ENCODE measurements around the gene TMEM94. TPM values are rescaled to one million over a fixed set of nuclear protein-coding genes. Genes with fewer than 3 reads are reported as not detected.

Gene TMEM94
- total and polyA plus RNA-seq, 3 experiments from 2014 or later, result 18.8 to 66.0 (median 63.3) TPM

DNA sequence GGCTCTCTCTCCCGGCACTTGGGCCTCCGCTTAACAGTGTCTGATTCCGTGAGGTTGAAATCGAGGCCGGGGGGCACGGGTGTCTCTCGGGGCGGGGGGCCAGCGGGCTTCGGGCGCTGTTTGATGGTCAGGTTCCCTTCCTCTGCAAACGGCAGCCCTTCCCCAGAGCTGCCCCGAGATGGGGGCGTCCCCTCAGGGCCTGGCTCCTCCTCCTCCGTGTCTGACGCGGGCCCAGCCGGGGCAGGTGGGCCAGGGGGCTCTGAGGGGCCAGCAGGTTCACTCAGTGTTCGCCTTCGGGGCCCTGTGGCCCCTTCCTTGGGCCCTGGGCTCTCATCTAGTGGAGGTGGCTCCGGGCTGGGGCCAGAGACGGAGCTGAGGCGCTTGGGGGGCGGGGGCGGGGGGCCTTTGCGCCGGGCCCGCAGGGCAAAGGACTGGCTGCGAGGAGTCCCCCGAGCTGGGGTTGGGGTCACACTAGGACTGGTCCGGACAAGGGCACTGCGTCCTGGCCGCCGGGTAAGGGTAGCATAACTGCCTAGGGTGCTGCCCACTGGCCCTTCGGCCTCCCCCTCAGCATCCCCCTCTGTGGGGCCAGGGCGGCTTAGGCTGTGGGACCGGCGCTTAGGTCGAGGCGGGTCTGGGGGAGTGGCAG lies 45.8 kb downstream of the TMEM94 start:
- Mint-ChIP-seq H3K36me3 (peaks cover 0 to 31% (median 1%) of the 10 kb centered on the region in 3 donors), H3K27ac (no peak overlapping the region), H3K27me3 (no peaks in the 10 kb centered on the region), H3K9me3 (no peaks in the 10 kb centered on the region), H3K4me1 (peaks cover 0 to 4% (median 0%) of the 10 kb centered on the region in 3 donors), H3K4me3 (no peak overlapping the region)
- DNase-seq, result peak in 1 of 5 donors; percentile 44
- CTCF ChIA-PET, result interaction anchor here (1.0 to 1.4 kb wide), 3 partner anchors 14 to 246 kb away, joined by 3 read pairs; partner anchors contain the start of gene TSEN54
- Histone ChIP-seq H3K36me3 (ENCODE audit: insufficient read depth, low read length) (no peaks in the 10 kb centered on the region), H3K27me3 (ENCODE audit: insufficient read depth, low read length, poor library complexity, severe bottlenecking) (no peaks in the 10 kb centered on the region), H3K27ac (ENCODE audit: low read depth, low read length) (no peak overlapping the region), H3K9me3 (ENCODE audit: low read length) (no peaks in the 10 kb centered on the region), H3K4me3 (ENCODE audit: low read length) (no peak overlapping the region), H3K4me1 (ENCODE audit: insufficient read depth, low read length) (peaks cover 6% of the 10 kb centered on the region)
- POLR2A ChIA-PET, result no interaction called here

GRCh38 chr17:75502721-75503329 lies 46.4 kb downstream of the TMEM94 start:
- Histone ChIP-seq H3K27me3 (ENCODE audit: insufficient read depth, low read length, poor library complexity, severe bottlenecking) (no peaks in the 10 kb centered on the region), H3K4me3 (ENCODE audit: low read length) (no peak overlapping the region), H3K27ac (ENCODE audit: low read depth, low read length) (no peak overlapping the region), H3K4me1 (ENCODE audit: insufficient read depth, low read length) (peaks cover 6% of the 10 kb centered on the region), H3K36me3 (ENCODE audit: insufficient read depth, low read length) (no peaks in the 10 kb centered on the region), H3K9me3 (ENCODE audit: low read length) (no peaks in the 10 kb centered on the region)
- POLR2A ChIA-PET, result no interaction called here
- no peaks in the 10 kb centered on the region for H3K9me3 Mint-ChIP-seq
- no peaks in the 10 kb centered on the region for H3K27me3 Mint-ChIP-seq
- H3K27ac Mint-ChIP-seq, result no peak overlapping the region
- peaks cover 0 to 25% (median 0%) of the 10 kb centered on the region in 3 donors for H3K36me3 Mint-ChIP-seq
- H3K4me3 Mint-ChIP-seq, result no peak overlapping the region
- peaks cover 0 to 4% (median 0%) of the 10 kb centered on the region in 3 donors for H3K4me1 Mint-ChIP-seq
- CTCF ChIA-PET, result interaction anchor here (1.0 to 2.6 kb wide), 5 partner anchors 13 to 245 kb away, joined by 3 to 8 read pairs (median 3); partner anchors contain the start of gene TSEN54
- peak in 1 of 5 donors; percentile 39 for DNase-seq

- no peak overlapping the region for H3K27ac ChIP-seq (ENCODE audit: low read depth, low read length)
- H3K27me3 ChIP-seq (ENCODE audit: insufficient read depth, low read length, poor library complexity, severe bottlenecking), result no peaks in the 10 kb centered on the region
- no peak overlapping the region for H3K27ac Mint-ChIP-seq
- H3K36me3 Mint-ChIP-seq, result peaks cover 0 to 19% (median 0%) of the 10 kb centered on the region in 3 donors
- H3K27me3 Mint-ChIP-seq, result no peaks in the 10 kb centered on the region
- no peak overlapping the region for H3K4me3 ChIP-seq (ENCODE audit: low read length)
- POLR2A ChIA-PET, result no interaction called here
- peaks cover 0 to 4% (median 0%) of the 10 kb centered on the region in 3 donors for H3K4me1 Mint-ChIP-seq
- H3K4me3 Mint-ChIP-seq, result no peak overlapping the region
- no peaks in the 10 kb centered on the region for H3K36me3 ChIP-seq (ENCODE audit: insufficient read depth, low read length)
- DNase-seq, result peak in 1 of 5 donors; percentile 43
- H3K9me3 Mint-ChIP-seq, result no peaks in the 10 kb centered on the region
- peaks cover 6% of the 10 kb centered on the region for H3K4me1 ChIP-seq (ENCODE audit: insufficient read depth, low read length)
- no peaks in the 10 kb centered on the region for H3K9me3 ChIP-seq (ENCODE audit: low read length)
- CTCF ChIA-PET, result interaction anchor here (1.0 to 2.6 kb wide), 7 partner anchors 10 to 244 kb away, joined by 3 to 8 read pairs (median 3); partner anchors contain the start of gene TSEN54
Measured at GRCh38 chr17:75503337-75503950, 47.0 kb downstream of the TMEM94 start.

DNA sequence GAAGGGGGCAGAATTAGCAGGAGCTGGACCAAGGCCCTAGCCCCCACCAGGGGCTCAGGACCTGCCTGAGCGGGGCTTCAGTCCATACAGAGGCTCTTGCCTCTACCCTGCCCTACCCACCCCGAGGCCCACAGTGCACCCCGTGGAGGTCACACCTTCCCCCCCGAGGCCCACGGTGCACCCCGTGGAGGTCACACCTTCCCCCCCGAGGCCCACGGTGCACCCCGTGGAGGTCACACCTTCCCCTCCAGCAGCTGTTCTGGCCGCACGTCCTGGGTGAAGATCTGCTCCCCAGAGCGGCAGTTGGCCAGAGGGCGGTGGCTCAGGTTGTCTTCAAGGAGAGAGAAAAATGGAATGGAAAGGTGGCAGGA lies 47.5 kb downstream of the TMEM94 start:
- H3K36me3 Mint-ChIP-seq, result peaks cover 0 to 13% (median 0%) of the 10 kb centered on the region in 3 donors
- Histone ChIP-seq H3K4me1 (ENCODE audit: insufficient read depth, low read length) (peaks cover 6% of the 10 kb centered on the region), H3K27ac (ENCODE audit: low read depth, low read length) (no peak overlapping the region), H3K9me3 (ENCODE audit: low read length) (no peaks in the 10 kb centered on the region), H3K4me3 (ENCODE audit: low read length) (no peak overlapping the region), H3K27me3 (ENCODE audit: insufficient read depth, low read length, poor library complexity, severe bottlenecking) (no peaks in the 10 kb centered on the region), H3K36me3 (ENCODE audit: insufficient read depth, low read length) (no peaks in the 10 kb centered on the region)
- ChIA-PET CTCF (interaction anchor here (0.7 to 2.6 kb wide), 7 partner anchors 10 to 77 kb away, joined by 3 to 8 read pairs (median 4); partner anchors contain the start of genes LLGL2 and TSEN54), POLR2A (no interaction called here)
- H3K9me3 Mint-ChIP-seq, result no peaks in the 10 kb centered on the region
- H3K4me3 Mint-ChIP-seq, result peak overlapping the region in 2 of 7 donors; percentile 1 to 76
- no peak for DNase-seq
- no peak overlapping the region for H3K27ac Mint-ChIP-seq
- H3K4me1 Mint-ChIP-seq, result peaks cover 0 to 4% (median 0%) of the 10 kb centered on the region in 3 donors
- H3K27me3 Mint-ChIP-seq, result peaks cover 0 to 3% of the 10 kb centered on the region in 2 donors

DNA sequence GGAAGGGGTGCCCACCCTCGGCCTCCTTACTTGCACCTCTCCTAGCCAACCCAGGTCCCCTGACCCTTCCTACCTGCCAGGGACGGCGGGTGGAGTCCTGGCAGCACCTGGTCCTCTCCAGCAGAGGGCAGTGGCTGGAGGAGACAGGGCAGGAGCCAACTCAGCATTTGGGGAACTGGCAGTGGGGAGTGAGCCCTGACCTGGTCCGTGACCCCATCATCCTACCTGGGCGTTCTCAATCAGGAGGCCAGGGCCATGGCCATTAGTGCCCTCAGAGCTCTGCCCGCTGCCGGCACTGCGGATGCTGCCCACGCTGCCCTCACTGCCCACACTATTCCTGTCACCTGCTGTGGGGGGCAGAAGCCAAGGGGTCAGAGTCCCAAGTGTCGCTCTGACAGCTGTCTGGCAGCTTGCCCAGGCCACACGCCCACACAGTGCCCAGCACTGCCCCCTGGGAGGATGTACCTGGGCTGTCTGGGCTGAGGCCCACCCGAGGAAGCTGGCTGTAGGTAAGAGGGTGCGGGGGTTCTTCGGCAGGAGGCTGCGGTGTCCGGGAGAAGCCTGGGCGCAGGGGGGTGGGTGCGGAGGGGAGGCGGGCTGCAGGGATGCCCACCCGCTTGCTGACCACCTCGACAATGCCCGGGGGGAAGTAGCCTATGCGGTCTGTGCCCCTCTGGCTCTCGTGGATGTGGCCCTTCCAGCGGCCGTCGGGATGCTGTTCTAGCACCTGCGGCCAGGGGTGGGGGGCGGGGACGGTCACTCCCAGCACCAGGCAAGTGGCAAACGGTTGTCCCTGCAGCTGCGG lies 48.1 kb downstream of the TMEM94 start:
- ChIA-PET CTCF (interaction anchor here (0.7 to 2.6 kb wide), 10 partner anchors 9 to 168 kb away, joined by 3 to 8 read pairs (median 4); partner anchors contain the start of genes LLGL2 and TSEN54), POLR2A (interaction anchor here (0.8 kb wide), 1 partner anchor 21 kb away, joined by 3 read pairs; the partner anchor contains the start of gene LLGL2)
- no peaks in the 10 kb centered on the region for H3K9me3 ChIP-seq (ENCODE audit: low read length)
- peak; percentile 24 to 70 (median 34) for DNase-seq
- Mint-ChIP-seq H3K27me3 (peaks cover 0 to 3% of the 10 kb centered on the region in 2 donors), H3K9me3 (no peaks in the 10 kb centered on the region), H3K36me3 (peaks cover 0 to 8% (median 0%) of the 10 kb centered on the region in 3 donors), H3K4me1 (peaks cover 0 to 4% (median 0%) of the 10 kb centered on the region in 3 donors), H3K4me3 (peak overlapping the region in 2 of 7 donors; percentile 1 to 76), H3K27ac (no peak overlapping the region)
- no peaks in the 10 kb centered on the region for H3K27me3 ChIP-seq (ENCODE audit: insufficient read depth, low read length, poor library complexity, severe bottlenecking)
- H3K27ac ChIP-seq (ENCODE audit: low read depth, low read length), result no peak overlapping the region
- H3K4me1 ChIP-seq (ENCODE audit: insufficient read depth, low read length), result peaks cover 6% of the 10 kb centered on the region
- H3K4me3 ChIP-seq (ENCODE audit: low read length), result no peak overlapping the region
- no peaks in the 10 kb centered on the region for H3K36me3 ChIP-seq (ENCODE audit: insufficient read depth, low read length)

GRCh38 chr17:75505152-75505409 lies 48.6 kb downstream of the TMEM94 start:
- Histone ChIP-seq H3K9me3 (ENCODE audit: low read length) (no peaks in the 10 kb centered on the region), H3K36me3 (ENCODE audit: insufficient read depth, low read length) (no peaks in the 10 kb centered on the region), H3K27ac (ENCODE audit: low read depth, low read length) (no peak overlapping the region), H3K4me3 (ENCODE audit: low read length) (no peak overlapping the region), H3K4me1 (ENCODE audit: insufficient read depth, low read length) (peaks cover 6% of the 10 kb centered on the region), H3K27me3 (ENCODE audit: insufficient read depth, low read length, poor library complexity, severe bottlenecking) (no peaks in the 10 kb centered on the region)
- Mint-ChIP-seq H3K4me3 (peak overlapping the region in 1 of 7 donors; percentile 54), H3K4me1 (peaks cover 0 to 4% (median 0%) of the 10 kb centered on the region in 3 donors), H3K27me3 (peaks cover 0 to 3% of the 10 kb centered on the region in 2 donors), H3K9me3 (no peaks in the 10 kb centered on the region), H3K36me3 (peaks cover 0 to 3% (median 0%) of the 10 kb centered on the region in 3 donors), H3K27ac (no peak overlapping the region)
- no peak for DNase-seq
- ChIA-PET POLR2A (interaction anchor here (0.8 kb wide), 1 partner anchor 20 kb away, joined by 3 read pairs; the partner anchor contains the start of gene LLGL2), CTCF (interaction anchor here (0.7 to 2.6 kb wide), 8 partner anchors 9 to 168 kb away, joined by 3 to 8 read pairs (median 4); partner anchors contain the start of gene TSEN54)

GRCh38 chr17:75505640-75506039 lies 49.2 kb downstream of the TMEM94 start:
- peaks cover 0 to 3% of the 10 kb centered on the region in 2 donors for H3K27me3 Mint-ChIP-seq
- peaks cover 6% of the 10 kb centered on the region for H3K4me1 ChIP-seq (ENCODE audit: insufficient read depth, low read length)
- H3K9me3 ChIP-seq (ENCODE audit: low read length), result no peaks in the 10 kb centered on the region
- no peaks in the 10 kb centered on the region for H3K27me3 ChIP-seq (ENCODE audit: insufficient read depth, low read length, poor library complexity, severe bottlenecking)
- no peaks in the 10 kb centered on the region for H3K36me3 ChIP-seq (ENCODE audit: insufficient read depth, low read length)
- H3K9me3 Mint-ChIP-seq, result no peaks in the 10 kb centered on the region
- DNase-seq, result no peak
- no peak overlapping the region for H3K27ac Mint-ChIP-seq
- no peak overlapping the region for H3K27ac ChIP-seq (ENCODE audit: low read depth, low read length)
- POLR2A ChIA-PET, result no interaction called here
- peaks cover 0 to 4% (median 0%) of the 10 kb centered on the region in 3 donors for H3K4me1 Mint-ChIP-seq
- H3K4me3 ChIP-seq (ENCODE audit: low read length), result no peak overlapping the region
- no peak overlapping the region for H3K4me3 Mint-ChIP-seq
- H3K36me3 Mint-ChIP-seq, result no peaks in the 10 kb centered on the region
- CTCF ChIA-PET, result interaction anchor here (0.8 to 2.0 kb wide), 3 partner anchors 13 to 169 kb away, joined by 3 to 7 read pairs (median 6); no protein-coding TSS in a partner anchor

All from CD8-positive, alpha-beta memory T cell (primary cell).